HEK293 (cell line): ENCODE data around the gene PNMA6F.

Source experiments
- CTCF ChIA-PET: fragments of 350-600 bp; formaldehyde crosslinking; extraction: SDS; loops from one replicate; lab custom pipeline; 2021; ENCODE audit warnings: antibody characterized with exemption; lab: Yijun Ruan, JAX
- POLR2A ChIA-PET: fragments of 300-600 bp; formaldehyde crosslinking; extraction: SDS; loops from one replicate; lab custom pipeline; 2020; ENCODE audit warnings: antibody characterized with exemption, inconsistent platforms; lab: Yijun Ruan, JAX
- H3K27ac ChIP-seq: fragments of 200-500 bp; sonication (Bioruptor generic); 2 replicates; pipeline ENCODE4 v1.5.1; 2014; ENCODE audit warnings: low read depth, low read length, control low read depth, inconsistent platforms; ENCODE audit errors: extremely low read depth
- H3K36me3 ChIP-seq, 2 experiments: fragments of 200-500 bp in 1 of 2; sonication (Bioruptor generic) in 1 of 2; 1 replicate in 1 of 2; 2 replicates in 1 of 2; pipeline ENCODE4 v1.5.1; 2014 to 2017; ENCODE audit warnings: inconsistent platforms in 2 of 2, low read length in 2 of 2; ENCODE audit not compliant: control insufficient read depth in 2 of 2, insufficient read depth in 1 of 2
- H3K4me1 ChIP-seq: fragments of 200-500 bp; sonication (Bioruptor generic); 2 replicates; pipeline ENCODE4 v1.5.1; 2014; ENCODE audit warnings: mild to moderate bottlenecking, low read length, inconsistent platforms; ENCODE audit not compliant: control insufficient read depth, insufficient read depth
- H3K4me3 ChIP-seq: 2 replicates; pipeline ENCODE4 v1.5.1; 2011; ENCODE audit warnings: low read depth, mild to moderate bottlenecking, control low read depth, low read length, moderate library complexity
- H3K9me3 ChIP-seq: fragments of 200-500 bp; sonication (Bioruptor generic); 2 replicates; pipeline ENCODE4 v1.5.1; 2014; ENCODE audit warnings: low read depth, low read length, inconsistent platforms; ENCODE audit not compliant: control insufficient read depth, insufficient read depth
- HOXD13 ChIP-seq: sonication (generic); formaldehyde crosslinking; IDR thresholded peaks from 2 replicates; pipeline ENCODE4 v1.8.0; 2022; ENCODE audit warnings: missing genetic modification reagents, borderline replicate concordance
- PRDM10 ChIP-seq: fragments of 450-650 bp; formaldehyde crosslinking; IDR thresholded peaks from 2 replicates; pipeline ENCODE4 v1.5.1; 2016; ENCODE audit warnings: missing biosample characterization, missing genetic modification characterization
- SETDB1 ChIP-seq: IDR thresholded peaks from one replicate; pipeline ENCODE4 v1.6.1; 2017; ENCODE audit warnings: mild to moderate bottlenecking, low read length, moderate library complexity, mixed read lengths; ENCODE audit not compliant: insufficient read length
- TCF7L2 ChIP-seq: IDR thresholded peaks from 2 replicates; pipeline ENCODE4 v1.6.1; 2011; ENCODE audit warnings: low read depth, mild to moderate bottlenecking, inconsistent platforms, low read length, moderate library complexity, borderline replicate concordance
- TSHZ1 ChIP-seq: fragments of 450-650 bp; formaldehyde crosslinking; IDR thresholded peaks from 2 replicates; pipeline ENCODE4 v1.5.1; 2016; ENCODE audit warnings: missing biosample characterization, missing genetic modification characterization, borderline replicate concordance
- ZFP41 ChIP-seq: fragments of 450-650 bp; formaldehyde crosslinking; IDR thresholded peaks from 2 replicates; pipeline ENCODE4 v1.5.1; 2016; ENCODE audit warnings: missing biosample characterization, missing genetic modification characterization, borderline replicate concordance
- ZNF18 ChIP-seq: fragments of 450-650 bp; formaldehyde crosslinking; IDR thresholded peaks from 2 replicates; pipeline ENCODE4 v1.5.1; 2016; ENCODE audit warnings: missing biosample characterization, missing genetic modification characterization
- ZNF416 ChIP-seq: fragments of 450-650 bp; formaldehyde crosslinking; IDR thresholded peaks from 2 replicates; pipeline ENCODE4 v1.5.1; 2016; ENCODE audit warnings: missing biosample characterization, missing genetic modification characterization
- ZNF48 ChIP-seq: fragments of 450-650 bp; formaldehyde crosslinking; IDR thresholded peaks from 2 replicates; pipeline ENCODE4 v1.5.1; 2016; ENCODE audit warnings: missing biosample characterization, missing genetic modification characterization
- ZNF529 ChIP-seq: fragments of 450-650 bp; formaldehyde crosslinking; IDR thresholded peaks from 2 replicates; pipeline ENCODE4 v1.5.1; 2017; ENCODE audit warnings: missing genetic modification characterization, missing biosample characterization; ENCODE audit not compliant: insufficient replicate concordance
- ZNF692 ChIP-seq: fragments of 450-650 bp; formaldehyde crosslinking; IDR thresholded peaks from 2 replicates; pipeline ENCODE4 v1.5.1; 2016; ENCODE audit warnings: missing biosample characterization, missing genetic modification characterization
- ZNF704 ChIP-seq: fragments of 450-650 bp; formaldehyde crosslinking; IDR thresholded peaks from 2 replicates; pipeline ENCODE4 v1.5.1; 2016; ENCODE audit warnings: missing biosample characterization, missing genetic modification characterization
- ZSCAN30 ChIP-seq: fragments of 450-650 bp; IDR thresholded peaks from 2 replicates; pipeline ENCODE4 v1.5.1; 2018; ENCODE audit warnings: missing biosample characterization, mild to moderate bottlenecking, missing genetic modification characterization, moderate library complexity

The PNMA6F gene

GRCh38 chrX:153366878-153367538 lies 45.4 kb upstream of the PNMA6F start:
- H3K4me3 ChIP-seq: no peak overlapping the region
- H3K4me1 ChIP-seq: no peaks in the 10 kb centered on the region; the same call in 1 of the 2 replicates
- ChIA-PET POLR2A (no interaction called here), CTCF (no interaction called here)
- TF ChIP-seq ZNF529 (tag by site-specific recombination) (no peak), TCF7L2 (no peak), ZNF416 (tag by site-specific recombination) (no peak), HOXD13 (CRISPR knock-in tag) (no peak), ZNF692 (no peak), ZNF18 (tag by site-specific recombination) (no peak)
- no peak overlapping the region for H3K27ac ChIP-seq
- no peaks in the 10 kb centered on the region for H3K36me3 ChIP-seq
- H3K9me3 ChIP-seq: no peaks in the 10 kb centered on the region

- H3K4me3 ChIP-seq: no peak overlapping the region
- H3K4me1 ChIP-seq: no peaks in the 10 kb centered on the region; the same call in 1 of the 2 replicates
- ChIA-PET CTCF (interaction anchor here (0.7 to 0.8 kb wide), 2 partner anchors 31 to 1117 kb away, joined by 3 to 4 read pairs; no protein-coding TSS in a partner anchor), POLR2A (no interaction called here)
- TF ChIP-seq ZSCAN30 (tag by site-specific recombination): no peak
- no peak for TF ChIP-seq ZNF704 (tag by site-specific recombination)
- TF ChIP-seq ZNF48 (tag by site-specific recombination): no peak
- no peak for TF ChIP-seq TSHZ1
- TF ChIP-seq PRDM10 (tag by site-specific recombination): no peak
- no peak for TF ChIP-seq ZFP41 (tag by site-specific recombination)
- peak; percentile 59 for TF ChIP-seq SETDB1
- H3K36me3 ChIP-seq: no peaks in the 10 kb centered on the region
- H3K9me3 ChIP-seq: no peaks in the 10 kb centered on the region
- no peak overlapping the region for H3K27ac ChIP-seq
Observed at GRCh38 chrX:153366119-153366518, 44.6 kb upstream of the PNMA6F start.
